OCI-M1 (cell line): Measurements from ENCODE around the gene SPINK2.

Source experiments
- DNase-seq: peaks from one replicate; lab custom pipeline; 2025; lab: John Stamatoyannopoulos, UW

The SPINK2 gene

DNA sequence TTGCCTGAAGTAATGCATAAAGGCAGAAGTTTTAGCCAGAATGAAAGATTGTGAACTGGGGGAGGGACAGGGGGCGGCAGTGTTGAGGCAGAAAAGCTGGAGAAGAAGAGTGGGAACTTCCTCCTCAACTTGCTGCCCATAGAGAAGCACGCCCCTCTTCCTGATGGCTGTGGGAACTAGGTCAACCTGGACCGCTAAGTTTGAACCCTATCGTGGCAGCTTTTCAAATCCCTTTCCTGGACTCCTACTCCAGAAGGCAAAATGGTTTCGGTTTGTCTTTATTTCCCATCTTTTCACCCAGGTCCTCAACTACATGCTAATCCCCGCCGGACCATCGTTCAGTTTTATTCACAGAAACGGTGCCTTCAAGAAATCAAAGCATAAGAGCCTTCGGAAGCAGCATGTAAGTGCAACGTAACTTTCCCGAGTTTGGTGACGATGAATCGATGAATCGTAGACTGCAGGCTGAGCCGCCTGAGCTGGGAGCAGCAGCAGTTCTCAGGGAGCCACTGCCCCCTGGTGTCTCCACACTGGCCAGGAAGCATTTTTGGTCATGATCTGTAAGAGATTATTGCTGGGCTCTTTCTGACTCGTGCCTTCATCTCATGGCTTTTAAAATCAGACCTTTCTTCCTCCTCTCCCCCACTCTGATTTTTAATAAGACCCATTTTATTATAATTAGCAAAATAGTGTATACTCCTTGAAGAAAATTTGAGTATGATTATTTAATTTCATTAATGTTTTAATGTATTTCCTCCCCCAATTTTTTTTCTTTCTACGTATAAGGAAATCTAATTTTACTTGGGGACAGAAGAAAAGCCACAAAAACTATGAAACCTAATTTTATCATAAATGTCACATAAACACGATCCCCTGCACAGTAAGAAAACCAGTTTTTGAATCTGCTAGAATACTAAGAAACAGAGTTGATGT lies 21.4 kb downstream of the SPINK2 start:
- peak; percentile 90 for DNase-seq

DNA sequence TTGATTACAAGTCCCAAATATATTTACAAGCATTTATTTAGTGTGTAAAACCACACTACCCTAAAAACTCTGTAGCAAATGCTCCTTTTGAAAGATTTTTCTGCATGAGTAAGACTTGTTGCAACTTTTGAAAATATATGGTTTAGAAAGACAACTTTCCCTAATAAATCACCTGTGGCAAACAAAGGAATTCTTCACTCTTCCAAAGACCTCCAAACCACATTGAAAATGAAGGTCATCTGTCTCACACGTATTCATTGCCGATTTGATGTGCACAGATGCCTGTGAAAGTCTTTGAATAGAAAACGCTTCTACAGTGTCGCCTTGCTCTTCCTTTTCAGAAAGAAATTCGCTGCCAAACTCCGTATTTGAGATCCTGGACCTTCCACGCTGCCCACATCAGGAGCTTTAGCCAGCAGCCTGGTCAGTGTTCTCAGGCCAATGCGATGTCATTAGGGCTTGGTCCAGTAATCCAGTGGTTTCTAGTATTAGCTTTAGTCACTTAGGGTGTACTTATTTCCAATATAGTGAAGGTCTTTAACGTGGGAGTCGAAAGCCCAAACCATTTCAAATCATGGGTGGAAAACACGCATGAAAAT lies 22.2 kb downstream of the SPINK2 start:
- no peak for DNase-seq

DNA sequence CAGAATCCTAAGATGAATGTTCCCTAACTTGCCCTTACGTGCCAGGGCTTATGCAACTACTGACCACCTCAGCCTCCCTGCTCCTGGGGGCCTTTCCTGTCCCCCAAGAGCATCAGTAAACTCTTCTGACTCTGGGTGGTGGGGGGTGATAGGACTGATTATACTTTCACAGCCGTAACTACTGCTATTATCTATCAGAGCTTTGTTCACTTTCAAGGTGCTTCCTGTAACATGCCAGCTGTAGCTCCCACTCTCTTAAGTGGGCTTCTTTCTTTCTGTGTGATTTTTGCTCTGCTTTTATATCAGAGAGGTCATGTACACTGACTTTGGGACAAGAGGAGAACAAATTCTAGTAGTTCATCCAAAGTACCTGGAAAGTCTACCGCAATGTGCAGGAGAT lies 25.3 kb downstream of the SPINK2 start:
- DNase-seq = no peak

DNA sequence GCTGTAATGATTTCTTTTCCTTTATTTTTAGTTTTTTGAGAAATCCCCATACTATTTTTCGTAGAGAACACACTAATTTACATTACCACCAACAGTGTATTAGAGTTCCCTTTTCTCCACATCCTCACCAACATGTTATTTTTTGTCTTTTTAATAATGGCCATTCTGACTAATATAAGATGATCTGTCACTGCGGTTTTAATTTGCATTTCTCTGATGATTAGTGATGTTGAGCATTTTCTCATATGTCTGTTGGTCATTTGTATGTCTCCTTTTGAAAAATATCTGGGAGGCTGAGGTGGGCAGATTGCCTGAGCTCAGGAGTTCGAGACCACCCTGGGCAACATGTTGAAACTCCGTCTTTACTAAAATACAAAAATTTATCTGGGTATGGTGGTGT lies 30.2 kb downstream of the SPINK2 start:
- DNase-seq = no peak

DNA sequence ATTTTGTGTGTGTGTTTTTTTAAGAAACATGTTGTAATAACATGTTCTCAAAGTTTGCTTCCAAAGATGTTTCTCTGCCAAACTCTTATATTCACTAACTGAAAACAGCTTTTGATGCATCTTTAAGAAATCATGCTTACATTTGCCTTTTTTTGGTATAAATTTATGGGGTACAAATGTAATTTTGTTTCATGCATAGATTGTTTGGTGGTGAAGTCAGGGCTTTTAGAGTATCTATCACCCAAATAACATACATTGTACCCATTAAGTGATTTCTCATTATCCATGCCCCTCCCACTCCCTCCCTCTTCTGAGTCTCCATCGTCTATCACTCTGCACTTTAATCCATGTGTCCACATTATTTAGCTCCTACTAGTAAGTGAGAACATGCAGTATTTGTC lies 30.8 kb downstream of the SPINK2 start:
- DNase-seq = no peak

DNA sequence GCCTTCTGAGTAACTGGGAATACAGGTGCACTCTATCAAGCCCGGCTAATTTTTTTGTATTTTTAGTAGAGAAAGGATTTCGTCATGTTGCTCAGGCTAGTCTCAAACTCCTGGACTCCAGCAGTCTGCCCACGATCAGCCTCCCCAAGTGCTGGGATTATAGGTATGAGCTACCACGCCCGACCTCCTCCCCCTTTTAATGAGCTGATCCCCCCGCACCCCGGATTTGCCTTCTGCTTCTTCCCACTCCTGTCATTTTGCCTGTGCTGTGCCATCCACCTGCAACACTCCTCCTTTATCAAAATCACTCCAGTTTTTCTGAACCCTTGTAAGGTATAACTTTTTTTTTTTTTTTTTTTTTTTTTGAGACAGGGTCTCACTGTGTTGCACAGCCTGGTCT lies 33.4 kb downstream of the SPINK2 start:
- no peak for DNase-seq

DNA sequence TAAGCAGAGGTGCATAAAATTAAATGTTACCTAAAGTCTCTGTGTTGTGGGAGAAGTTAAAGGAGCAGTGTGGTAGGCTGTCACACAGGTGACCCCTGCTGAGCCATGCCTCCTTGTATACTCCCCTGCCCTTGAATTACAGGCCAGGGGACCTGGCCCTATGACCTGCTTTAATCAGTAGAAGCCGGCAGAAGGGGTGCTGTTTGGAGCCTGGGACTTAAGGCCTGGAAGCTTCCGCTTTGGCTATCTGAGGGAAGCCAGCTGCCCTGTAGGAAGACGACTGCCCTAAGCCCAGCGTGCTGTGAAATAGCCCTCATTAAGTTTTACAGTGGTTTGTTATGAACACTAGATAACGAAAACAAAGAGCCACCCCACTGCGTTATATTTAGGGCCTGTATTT lies 34.1 kb downstream of the SPINK2 start:
- DNase-seq = no peak

DNA sequence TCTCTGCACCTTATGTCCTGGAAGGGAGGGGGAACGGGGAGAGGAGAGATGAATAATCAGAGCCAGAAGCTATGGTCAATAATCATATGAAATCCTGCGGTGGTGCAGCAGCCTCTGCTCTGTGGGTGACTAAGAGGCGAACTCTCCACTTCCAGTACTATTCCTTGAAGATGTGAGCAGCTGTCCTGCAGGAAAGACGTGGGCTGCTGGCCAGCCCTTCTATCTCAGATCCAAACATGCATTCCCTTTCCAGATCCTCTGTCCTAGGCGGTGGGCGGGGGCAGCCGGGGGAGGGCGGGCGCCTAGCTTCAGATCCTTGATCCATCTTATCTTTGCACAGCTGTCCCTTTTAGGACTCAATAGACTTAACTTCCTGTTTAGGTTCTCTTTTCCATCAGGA lies 34.5 kb downstream of the SPINK2 start:
- DNase-seq = peak; percentile 24

DNA sequence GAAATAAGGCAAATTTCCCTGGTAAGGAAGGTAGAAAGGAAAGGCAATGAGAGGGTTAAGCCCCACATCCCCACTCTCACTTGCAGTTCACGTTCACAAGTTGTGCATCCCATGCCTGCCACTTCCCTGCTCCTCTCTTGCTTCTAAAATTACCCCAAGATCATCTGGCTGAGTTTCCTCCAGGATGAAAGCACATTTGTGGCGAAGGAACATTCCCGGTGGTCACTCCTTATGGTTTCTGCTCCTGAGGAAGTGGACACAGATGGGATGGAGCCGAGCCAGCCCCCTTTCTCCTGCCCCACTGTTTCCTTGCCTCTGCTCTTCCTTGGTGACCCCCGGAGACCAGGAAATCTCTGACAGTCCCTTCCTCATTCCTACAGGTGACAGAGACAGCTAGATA lies 37.5 kb downstream of the SPINK2 start:
- DNase-seq = no peak

DNA sequence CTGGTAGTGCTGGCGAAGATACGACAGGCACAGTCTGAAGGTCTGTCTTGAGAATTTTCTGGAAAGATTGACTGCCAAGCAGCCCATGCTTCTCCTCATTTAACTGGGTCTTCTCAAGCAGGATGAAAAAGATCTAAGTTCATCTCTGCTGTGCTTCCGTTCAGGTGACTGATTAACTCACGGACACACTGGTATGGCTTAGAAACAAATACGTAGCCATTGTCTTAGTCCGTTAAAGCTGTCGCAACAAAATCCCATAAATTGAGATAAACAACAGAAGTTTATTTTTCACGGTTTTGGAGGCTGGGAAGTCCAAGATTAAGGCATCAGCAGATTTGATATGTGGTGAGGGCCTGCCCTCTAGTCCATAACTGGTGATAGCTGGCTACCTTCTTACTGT lies 39.5 kb downstream of the SPINK2 start:
- DNase-seq = no peak

DNA sequence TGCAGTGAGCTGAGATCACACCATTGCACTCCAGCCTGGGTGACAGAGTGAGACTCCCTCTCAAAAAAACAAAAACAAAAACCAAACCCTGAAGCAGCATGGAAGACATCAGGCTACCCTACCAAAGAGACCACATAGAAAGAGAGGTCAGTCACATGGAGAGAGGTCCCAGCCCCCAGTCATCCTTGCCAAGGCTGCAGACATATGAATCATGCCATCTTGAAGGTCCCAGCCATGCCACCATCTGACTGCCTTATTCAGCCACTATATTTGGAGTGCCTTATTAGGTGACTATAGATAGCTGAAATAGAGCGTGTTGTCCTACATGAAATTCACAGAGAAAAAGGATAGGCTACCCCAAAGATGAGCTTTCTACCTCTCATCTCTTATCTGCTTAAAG lies 48.2 kb downstream of the SPINK2 start:
- DNase-seq = no peak

DNA sequence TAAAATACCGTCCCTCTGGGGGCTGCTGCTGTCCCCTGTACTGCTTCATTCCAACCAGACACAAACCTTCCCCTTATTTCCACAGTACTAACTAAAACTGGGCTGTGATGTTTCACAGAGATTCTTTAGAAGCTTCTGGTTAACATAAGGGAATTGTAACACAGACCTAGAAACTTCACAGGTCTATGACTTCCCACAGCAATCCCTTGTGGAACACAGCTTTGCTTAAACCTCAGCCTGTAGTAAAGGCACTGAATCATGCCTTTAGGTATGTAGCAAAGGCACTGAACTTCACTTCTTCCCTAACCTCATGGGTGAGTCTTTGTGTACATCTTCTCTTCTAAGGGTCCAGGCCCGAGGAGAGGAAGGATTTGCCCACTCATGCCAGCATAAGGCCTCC lies 49.4 kb downstream of the SPINK2 start:
- DNase-seq = no peak

DNA sequence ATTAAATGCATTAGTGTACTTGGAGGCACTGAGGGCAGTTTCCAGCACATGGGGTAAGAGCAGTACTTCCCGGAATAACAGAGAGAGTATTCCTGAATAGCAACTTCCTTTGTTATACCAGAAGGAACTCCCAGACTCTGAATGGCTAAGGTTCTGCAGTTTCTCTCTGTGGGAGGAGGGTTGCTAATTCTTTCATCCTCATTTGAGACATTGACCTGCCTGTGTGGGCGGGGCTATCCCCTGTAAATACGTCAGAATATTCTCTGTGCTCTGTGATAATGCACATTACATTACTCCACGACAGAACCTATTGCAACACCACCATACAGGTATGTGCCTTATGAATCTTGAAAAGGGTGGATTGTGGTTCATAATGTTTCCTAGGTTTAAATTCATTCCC lies 52.7 kb downstream of the SPINK2 start:
- no peak for DNase-seq

DNA sequence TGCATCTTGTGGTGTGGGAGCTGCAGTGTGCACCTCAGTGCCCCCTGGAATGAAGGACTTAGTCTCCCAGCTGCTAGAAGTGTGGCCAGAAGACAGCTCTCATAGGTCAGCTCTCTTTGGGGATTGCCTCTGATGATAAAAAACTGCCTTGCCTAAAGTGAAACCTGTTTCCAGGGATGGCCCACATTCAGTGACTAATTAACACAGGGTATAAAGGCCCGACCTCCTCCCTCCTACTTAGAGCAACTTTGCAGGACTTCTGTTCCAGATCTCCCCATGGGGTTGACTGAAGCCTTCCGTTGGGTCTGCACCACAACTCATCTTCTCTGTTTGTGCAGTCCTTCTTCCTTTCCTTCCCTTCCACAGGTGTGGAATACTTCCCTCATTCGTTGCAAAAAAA lies 53.2 kb downstream of the SPINK2 start:
- DNase-seq = peak; percentile 20

DNA sequence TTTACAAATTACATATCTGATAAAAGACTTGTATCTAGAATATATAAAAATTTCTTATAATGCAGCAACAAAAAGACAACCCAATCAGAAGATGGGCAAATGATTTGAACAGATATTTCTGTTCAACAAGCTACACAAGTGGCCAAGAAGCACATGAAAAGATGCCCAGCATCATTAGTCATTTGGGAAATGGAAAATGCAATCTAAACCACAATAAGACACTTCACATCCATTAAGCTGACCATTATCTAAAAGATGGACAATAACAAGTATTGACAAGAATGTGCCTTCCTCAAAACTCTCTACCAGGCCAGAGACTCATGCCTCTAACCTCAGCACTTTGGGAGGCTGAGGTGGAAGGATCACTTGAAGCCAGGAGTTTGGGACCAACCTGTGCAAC lies 53.9 kb downstream of the SPINK2 start:
- no peak for DNase-seq

DNA sequence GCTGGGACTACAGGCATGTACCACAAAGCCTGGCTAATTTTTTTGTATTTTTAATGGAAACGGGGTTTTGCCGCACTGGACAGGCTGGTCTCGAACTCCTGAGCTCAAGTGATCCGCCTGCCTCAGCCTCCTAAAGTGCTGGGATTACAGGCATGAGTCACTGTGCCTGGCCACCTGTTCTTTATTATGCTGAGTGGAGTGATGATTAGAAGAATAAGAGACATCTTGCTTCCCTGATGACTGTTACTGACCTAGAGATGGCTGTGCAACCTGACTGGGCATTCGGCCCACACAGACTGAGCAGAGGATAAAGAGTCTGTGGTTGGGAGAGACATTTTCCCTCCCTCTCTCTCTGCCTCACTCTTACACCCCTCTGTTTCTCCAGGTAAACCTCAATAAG lies 56.7 kb downstream of the SPINK2 start:
- no peak for DNase-seq

DNA sequence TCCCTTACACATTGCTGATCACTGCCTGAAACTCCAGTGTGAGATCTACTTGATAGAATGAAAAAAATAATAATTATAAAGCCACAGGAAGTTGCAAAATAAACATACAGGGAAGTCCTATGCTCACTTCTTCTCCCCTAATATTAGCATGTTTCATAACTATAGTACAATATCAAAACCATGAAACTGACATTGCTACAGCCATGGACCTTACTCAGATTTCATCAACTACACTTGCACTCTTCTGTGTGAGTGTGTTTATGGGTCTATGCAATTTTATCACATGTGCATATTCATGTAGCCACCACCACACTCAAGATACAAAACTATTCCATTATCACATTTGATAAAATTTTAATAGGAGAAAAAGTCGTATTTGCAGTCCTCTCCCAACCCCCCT lies 57.3 kb downstream of the SPINK2 start:
- no peak for DNase-seq

DNA sequence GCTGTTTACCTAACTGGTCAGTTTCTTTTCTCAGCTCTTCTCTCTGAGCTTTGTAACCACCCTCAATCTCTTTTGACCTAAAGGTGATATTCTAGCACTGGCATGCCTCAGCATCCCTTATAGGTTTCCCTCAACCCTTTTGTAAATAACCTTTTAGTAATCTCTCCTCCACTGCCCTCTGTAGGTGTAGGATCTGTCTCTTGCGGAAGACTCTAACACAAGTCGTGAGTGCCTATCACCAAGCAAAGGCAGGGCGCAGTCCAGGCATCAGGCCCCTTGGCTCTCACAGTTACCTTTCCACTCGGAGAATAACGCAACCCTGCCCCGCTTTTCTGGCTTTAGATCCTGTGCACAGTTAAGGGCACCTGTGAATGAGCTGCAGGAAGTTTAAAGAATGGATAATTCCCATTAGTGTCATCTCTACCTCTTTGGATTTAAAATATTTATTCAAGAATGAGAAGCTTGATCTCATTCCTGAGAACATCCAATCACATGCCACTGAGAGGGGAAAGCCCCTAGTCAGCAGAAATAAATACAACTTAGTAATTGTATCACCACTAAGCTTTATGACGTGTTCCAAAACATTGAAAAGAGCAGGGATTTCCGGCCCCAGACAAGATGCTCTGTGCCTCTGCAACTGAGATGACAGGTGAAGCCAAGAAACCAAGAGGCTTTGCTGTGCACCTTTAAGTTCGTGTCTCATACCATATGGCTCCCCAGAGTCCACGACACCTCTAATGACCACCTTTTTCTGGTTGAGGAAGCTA lies 58.8 kb downstream of the SPINK2 start:
- DNase-seq = no peak

DNA sequence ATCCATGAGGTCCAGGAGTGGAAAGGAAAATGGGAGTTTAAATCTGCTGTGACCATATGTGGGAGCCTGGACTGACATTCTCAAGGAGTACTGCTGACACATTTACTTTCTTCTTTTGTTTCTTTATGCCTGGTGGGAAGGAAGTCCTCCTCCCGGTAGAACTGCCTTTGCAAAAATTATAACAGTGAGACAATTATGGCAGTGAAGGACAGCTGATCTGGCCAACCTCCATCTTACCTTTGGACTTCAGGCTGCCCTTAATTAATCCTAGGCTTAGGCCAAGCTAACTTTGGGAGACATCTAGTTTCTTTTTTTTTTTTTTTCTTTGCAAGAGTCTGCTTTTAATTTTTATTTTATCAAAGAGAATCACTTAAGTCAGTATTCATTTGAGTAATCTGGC lies 61.3 kb downstream of the SPINK2 start:
- no peak for DNase-seq
